Measurements from ENCODE around the gene ZC3H18.
A peak's percentile ranks its signal among the peaks of the same experiment; 100 is the strongest.
"Not testable (repeated sequence)": the region's sequence is repeated elsewhere in the genome, so short reads cannot be mapped to it uniquely, and the experiment has no call there.

Gene ZC3H18

DNA sequence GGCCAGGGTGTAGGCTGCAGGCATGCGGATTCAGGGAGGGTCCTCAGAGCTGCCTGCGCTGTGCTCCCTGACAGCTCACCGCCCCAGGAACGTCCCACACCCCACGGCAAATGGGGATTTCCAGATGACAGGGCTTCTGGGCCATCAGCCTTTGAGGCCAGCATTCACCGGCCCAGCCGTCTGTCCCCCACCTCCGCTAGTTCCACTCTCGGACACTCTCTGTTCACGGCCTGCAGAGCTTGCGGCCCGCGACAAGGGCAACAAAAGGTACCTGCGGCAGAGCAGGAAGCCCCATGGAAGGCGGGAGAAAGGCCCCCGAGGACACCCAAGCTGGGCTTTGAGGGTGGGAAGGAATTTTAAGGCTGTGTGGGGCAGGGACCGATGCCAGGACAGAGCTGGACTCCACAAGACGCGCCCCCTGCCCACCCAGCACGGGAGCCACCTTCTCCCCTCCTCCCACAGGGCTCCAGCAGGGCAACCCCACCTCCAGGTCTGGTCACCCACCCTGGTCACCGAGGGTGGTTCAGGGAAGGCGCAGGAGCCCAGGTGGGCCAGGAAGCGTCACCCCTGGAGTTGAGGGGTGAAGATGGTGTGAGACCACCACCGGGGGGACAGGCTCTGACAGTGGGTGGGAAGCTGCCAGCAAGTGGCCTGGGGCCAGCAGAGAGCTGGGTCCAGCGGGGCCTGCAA lies 86.2 kb downstream of the ZC3H18 start:
- no peak for DNase-seq

DNA sequence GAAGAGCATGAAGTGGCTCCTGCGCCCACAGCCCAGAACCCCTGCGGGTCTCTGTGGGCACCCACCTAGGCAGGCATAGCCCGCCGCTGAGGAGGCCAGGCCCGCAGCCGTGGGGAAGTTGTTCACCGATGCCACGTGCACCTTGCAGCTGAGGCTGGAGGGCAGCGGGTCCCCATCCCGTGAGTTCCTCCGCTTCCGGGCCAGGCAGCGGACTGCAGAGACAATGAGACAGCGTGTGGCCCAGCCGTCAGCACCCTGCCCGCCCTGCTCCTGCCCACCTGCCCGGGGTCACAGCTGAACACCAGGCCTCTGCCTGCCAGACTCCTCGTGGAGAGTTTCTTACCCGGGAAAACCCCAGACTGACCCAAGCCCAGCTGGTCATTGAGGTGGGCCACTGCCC lies 87.2 kb downstream of the ZC3H18 start:
- DNase-seq, result no peak

DNA sequence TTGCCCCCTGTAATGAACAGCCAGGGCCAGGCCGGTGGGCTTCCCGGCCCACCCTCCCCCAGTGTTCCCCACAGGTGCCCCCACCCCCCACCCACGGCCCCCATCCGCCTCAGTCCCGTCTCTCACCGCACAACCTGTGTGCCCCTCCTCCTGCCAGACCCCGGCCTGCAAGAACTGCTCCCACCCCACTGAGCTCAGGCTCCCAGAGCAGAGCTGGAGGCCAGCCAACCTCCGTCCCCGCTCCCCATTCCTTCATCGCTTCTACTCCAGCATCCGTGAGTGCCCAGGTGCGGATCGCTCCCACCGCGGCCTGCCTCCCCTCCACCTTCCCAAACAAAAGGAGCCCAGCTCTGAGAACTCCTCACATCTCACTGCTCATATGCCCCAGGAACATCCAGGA lies 88.5 kb downstream of the ZC3H18 start:
- no peak for DNase-seq

DNA sequence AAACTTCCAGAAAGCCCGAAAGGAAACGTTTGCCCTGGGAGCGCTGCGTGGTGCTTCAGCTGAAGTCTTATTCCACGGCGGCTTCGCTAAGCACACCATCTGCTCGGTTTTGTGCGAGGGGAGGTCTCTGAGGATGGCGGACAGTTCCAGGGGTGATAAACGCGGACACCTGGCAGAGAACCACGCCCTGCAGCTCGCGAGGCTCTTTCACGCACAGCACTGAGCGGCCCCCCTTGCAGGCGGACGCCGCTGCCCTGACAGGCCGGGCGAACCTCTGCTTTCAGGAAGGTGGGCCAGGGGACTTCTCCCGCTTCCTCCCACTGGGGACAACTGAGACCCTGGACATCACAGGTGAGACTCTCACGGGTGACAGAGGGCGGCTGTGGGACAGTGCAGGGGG lies 89.0 kb downstream of the ZC3H18 start:
- no peak for DNase-seq

GRCh38 chr16:88661468-88661867 lies 91.3 kb downstream of the ZC3H18 start:
- no peak for DNase-seq

DNA sequence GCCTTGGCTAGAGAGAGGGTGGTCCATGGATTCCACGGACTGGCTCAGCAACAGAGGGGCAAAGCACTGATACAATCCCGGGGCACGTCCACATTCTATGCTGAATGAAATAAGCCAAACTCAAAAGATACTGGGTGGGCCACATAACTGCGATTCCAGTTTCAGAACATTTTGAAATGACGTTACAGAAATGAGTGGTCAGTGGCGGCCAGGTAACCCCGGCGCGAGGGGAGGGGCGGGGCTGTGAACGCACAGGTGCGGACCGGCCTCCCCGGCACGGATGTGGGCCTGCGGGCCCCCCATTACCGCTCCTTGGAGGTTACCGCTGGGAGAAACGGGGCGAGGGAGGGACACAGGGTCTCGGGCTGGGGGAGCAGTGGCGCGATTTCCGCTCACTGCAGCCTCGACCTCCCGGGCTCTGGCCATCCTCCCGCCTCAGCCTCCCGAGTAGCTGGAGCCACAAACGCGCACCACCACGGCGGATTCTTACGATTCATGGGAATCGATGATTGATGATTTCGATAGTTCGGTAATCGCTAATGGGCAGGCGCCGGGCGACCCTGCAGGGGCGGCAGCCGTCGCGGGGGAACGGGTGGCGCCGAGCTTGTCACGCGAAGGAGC lies 92.1 kb downstream of the ZC3H18 start:
- no peak for DNase-seq

DNA sequence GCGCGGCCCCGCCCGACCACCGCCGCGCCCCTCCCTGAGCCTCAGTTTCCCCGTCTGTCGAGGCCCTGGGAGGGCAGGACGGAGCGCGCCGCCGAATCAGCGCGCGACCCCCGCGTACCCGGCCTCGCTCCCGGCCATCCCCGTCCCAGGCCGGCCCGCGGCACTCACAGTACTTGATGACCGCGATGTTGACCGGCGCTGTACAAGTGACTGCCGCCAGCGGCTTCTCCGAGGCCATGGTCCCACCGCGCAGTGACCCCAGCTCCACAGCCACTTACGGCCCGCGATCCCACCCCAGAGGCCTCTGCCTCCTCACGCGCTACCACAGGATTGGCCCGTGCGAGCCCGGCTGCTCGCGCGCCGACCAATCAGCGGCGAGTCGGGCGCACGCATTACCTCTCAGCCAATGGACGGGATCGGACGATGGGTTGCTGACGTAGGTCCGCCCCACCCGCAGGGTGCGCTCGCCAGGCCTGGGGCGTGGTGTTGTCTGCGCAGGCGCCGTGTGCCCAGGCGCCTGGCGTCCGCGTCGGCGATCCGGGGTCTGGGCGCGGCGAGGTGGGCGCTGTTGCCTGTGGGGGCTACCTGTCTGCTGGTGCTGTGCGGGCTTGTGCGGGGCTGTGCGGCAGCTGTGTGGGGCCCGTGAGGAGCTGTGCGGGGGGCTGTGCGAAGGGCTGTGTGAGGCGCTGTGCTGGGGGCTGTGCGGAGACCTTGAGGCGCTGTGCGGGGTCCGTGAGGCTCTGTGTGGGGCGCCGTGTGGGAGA lies 92.8 kb downstream of the ZC3H18 start, which contains the start of gene MVD:
Gene MVD, minus strand, starts transcription at position 249 of the 764 bp plus-strand sequence. Its CDS starts 11 bp downstream, at position 238.
- DNase-seq, result peak; percentile 55 to 80

DNA sequence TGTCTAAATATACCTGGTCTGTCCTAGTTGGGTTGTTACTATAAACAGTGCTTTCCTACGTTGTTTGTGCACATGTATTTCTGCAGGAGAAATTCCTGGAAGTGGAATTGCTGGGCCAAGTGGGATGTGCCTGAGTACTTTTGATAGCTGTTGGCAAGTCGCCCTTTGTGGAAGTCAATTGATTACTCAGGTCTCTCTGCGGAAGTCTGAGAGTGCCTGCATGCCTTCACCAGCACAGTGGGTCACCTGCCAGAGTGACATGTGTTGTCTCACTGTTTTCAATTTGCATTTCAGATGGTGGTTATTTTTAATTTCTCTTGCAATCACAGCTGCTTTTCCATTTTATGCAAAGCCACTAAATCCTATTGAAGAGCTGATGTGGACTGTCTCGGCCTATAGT lies 94.9 kb downstream of the ZC3H18 start:
- DNase-seq, result no peak

DNA sequence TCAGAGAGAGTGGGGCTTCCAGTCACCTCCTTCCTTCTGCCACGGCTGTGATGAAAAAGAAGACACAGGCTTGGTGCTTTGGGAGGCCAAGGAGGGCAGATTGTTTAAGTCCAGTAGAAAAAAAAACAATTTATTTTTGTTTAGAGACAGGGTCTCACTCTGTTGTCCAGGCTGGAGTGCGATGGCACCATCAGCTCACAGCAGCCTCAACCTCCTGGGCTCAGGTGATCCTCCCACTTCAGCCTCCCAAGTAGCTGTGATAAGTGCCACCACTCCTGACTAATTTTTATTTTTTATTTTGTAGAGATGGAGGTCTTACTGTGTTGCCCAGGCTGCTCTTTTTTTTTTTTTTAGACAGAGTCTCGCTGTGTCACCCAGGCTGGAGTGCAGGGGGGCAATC lies 95.4 kb downstream of the ZC3H18 start:
- no peak for DNase-seq

GRCh38 chr16:88667461-88667860 lies 97.3 kb downstream of the ZC3H18 start:
- DNase-seq, result no peak

DNA sequence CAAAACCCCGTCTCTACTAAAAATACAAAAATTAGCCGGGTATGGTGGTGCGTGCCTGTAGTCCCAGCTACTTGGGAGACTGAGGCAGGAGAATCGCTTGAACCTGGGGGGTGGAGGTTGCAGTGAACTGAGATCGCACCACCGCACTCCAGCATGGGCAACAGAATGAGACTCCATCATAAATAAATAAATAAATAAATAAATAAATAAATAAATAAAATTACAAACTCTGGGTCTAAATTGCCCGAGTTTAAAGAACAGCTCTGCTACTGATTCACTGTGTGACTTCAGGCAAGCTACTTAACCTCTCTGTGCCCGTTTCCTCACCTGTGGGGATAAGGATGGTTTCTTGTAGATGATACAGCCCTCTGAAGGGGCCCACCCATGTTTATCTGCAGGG lies 99.3 kb downstream of the ZC3H18 start:
- DNase-seq, result not testable (repeated sequence)

- no peak for DNase-seq
Measured at GRCh38 chr16:88669980-88670379, 99.8 kb downstream of the ZC3H18 start.

DNA sequence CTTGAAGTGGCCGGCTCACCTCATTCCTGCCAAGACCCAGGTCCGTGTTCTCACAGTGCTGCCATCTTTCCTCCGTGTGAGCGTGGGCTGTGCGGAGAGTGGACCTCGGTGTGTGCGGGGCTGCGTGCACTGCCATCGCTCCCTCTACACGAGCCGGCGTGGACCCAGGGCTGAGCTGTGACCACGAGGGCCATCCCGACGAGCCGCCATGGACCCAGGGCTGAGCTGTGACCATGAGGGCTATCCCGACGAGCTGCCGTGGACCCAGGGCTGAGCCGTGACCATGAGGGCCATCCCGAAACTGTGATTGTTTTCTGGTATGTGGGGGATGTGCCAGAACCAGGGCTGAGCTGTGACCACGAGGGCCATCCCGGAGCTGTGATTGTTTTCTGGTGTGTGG lies 101.6 kb downstream of the ZC3H18 start:
- DNase-seq, result no peak

DNA sequence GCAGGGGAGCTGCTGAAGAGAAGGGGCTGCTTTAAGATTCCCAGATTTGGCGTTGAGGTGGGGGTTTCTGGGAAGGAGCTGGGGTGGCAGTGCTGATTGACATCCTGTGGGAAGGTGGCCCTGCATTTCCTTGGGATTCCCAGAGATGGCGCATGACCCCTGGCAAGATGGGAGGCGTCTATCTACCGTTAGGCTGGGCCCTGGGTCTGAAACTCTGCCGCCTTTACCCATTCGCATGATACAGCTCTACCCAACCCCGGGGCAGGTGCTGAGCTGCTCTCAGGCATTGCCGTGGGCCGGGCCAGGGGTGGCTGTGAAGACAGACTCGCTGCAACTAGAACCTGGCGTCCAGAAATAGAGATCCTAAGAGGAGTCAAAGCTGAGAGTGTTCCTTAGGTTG lies 102.6 kb downstream of the ZC3H18 start:
- no peak for DNase-seq

- no peak for DNase-seq
Measured at GRCh38 chr16:88673716-88674379, 103.6 kb downstream of the ZC3H18 start.

DNA sequence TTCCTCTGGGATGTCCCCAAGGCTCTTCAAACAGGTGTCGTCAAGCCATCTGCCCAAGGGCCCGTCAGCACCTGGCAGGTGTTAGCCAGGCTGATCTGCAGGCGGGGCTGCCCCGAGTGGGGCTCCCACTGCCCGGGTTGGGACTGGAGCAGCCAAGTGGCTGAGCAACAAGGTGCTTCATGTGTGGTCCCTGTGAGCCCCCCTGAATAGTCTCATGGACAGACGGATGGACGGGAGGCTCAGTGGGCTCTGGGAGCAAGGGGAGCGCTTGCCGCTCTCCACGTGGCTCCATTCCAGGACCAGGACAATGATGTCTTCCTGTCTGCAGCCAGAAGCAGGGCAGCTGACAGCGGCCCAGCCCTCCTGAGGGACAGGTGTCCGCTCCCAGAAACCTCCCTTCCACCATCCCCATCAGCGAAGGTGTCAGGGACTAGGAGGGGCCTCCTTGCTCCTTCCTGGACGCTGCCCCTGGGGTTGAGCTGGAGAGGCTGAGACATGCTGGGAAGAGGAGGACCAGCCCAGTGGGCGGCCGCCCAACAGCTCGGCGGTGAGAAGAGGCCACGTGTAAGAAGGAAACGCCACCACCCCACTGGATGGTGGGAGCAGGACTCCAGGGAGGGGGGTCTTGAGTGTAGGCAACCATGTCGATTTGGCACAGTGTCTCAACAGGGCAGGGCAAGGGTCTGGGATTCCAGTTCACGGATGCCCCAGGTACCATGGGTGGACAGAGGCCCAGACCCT lies 106.5 kb downstream of the ZC3H18 start:
- no peak for DNase-seq

DNA sequence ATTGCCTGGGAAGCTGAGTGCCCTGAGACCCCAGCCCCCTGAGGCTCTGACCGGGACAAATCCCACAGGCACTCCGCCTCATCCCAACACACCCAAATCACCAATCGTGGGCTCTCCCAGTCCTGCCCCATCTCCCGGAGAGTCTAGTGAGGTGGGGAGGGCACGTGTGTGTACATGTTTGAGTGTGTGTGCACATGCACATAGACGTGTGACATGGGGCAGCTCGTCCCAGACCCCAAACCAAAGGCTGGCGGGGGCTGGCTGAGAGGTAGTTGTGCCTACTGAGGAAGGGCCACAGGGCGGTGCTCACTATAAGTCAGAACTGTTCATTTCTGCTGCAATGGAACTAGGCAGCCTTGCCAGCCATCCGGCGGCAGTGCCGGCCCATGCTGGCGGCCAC lies 107.5 kb downstream of the ZC3H18 start:
- DNase-seq, result no peak

GRCh38 chr16:88678224-88678979 lies 108.2 kb downstream of the ZC3H18 start:
- DNase-seq, result no peak

DNA sequence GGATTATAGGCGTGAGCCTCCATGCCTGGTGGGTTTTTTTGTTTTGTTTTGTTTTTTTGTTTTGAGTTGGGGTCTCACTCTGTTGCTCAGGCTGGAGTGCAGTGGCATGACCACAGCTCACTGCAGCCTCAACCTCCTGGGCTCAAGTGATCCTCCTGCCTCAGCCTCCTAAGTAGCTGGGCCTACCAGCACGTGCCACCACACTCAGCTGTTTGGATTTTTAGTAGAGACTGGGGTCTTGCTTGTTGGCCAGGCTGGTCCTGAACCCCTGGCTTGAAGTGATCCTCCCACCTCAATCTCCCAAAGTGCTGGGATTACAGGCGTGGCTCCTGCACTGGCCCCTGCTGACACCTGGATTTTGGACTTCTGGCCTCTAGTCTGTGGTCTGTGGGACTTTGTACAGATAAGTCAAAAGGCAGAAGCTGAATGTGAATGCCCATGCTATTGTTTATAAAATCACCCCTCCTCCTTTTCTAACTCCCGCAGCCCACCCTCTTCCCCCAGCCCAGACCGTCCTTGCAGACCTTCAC lies 110.4 kb downstream of the ZC3H18 start:
- no peak for DNase-seq

DNA sequence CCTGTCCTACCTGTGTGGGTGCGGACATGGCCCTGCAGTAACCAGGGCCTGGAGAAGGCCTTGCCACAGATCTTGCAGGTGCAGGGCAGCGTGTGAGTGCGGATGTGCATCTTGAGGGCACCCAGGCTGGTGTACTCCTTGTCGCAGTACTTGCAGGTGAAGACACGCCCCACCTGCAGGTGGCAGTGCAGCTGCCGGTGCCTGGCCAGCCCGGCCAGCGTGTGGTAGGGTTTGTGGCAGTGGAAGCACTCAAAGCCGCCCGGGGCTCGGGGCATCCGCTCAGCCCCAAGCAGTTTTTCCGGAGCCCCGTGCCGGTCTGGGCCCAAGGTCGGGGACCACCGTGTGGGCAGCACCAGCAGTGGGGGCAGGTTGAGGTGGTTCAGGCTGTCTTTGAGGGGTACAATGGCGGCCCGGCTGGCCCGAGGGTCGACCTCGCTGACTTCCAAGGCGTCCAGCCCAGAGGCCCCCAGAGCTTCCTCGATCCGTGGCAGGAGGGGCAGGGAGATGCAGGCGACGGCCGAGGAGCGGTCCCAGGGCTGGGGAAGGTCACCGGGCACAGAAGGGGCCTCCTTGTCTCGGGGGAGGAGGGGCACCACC lies 111.0 kb downstream of the ZC3H18 start:
- no peak for DNase-seq
